Measurements from ENCODE around the gene EML6. TPM values are rescaled to one million over a fixed set of nuclear protein-coding genes. Genes with fewer than 3 reads are reported as not detected.

EML6 gene
- polyA plus RNA-seq = 7.3 and 17.7 TPM in 2 replicates

GRCh38 chr2:54723131-54723995 lies at the start of gene EML6:
TSS of gene EML6 (plus strand) at chr2:54723662. CDS start at chr2:54725062, 1,400 bp downstream.

All from Purkinje cell (primary cell).